8988T (cell line): ENCODE data around the gene GFOD1.
A peak's percentile ranks its signal among the peaks of the same experiment; 100 is the strongest.

ENCODE experiments used
- DNase-seq: peaks from one replicate; pipeline ENCODE4 v3.0.0; 2011

Gene GFOD1

DNA sequence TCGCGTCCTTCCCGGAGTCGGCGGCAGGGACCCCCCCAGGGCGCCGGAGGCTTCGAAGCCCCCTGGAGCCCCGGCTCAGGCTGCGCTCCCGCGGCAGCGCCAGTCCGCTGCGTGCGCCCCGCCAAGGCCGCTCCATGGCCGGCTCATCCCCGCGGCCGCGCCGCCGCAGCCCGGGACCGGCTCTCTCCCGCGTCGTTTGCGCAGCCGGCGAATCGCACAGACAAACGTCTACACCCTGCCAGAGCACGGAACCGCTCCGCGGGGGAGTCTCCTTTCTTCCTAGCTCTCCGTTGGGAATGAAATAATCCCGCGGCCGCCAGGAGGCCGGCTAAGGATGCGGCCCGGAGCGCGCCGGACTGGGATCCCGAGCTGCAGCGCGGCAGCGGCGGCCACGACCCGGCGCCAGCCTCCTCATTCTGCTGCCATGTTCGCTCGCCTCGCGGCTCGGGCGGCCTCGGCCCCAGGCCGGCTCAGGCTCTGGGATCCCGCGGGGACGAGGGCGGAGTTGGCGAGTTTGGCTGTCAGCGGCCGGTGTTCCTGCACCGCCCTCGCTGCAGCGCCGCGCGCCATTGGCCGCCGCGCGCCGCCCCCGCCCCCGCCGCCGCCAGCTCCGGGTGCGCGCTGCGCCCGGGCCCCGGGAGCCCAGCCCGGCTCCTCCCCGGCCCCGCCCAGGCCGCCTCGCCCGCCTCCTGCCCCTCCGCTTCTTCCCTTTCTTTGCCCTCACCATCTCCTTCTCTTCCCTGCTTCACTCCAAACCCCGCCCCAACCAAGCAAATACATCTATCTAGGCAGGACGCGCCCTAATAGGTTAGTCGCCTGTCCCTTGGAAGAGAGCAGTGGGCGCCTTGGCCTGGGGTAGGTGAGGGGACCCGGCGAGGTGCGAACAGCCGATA lies at the start of gene GFOD1:
GFOD1 (minus strand) TSS at position 479 of the 893 bp plus-strand sequence. CDS start 710 bp downstream, outside the sequence.
- DNase-seq = peak; percentile 95

GRCh38 chr6:13536796-13537526 lies 49.6 kb upstream of the GFOD1 start:
- no peak for DNase-seq

DNA sequence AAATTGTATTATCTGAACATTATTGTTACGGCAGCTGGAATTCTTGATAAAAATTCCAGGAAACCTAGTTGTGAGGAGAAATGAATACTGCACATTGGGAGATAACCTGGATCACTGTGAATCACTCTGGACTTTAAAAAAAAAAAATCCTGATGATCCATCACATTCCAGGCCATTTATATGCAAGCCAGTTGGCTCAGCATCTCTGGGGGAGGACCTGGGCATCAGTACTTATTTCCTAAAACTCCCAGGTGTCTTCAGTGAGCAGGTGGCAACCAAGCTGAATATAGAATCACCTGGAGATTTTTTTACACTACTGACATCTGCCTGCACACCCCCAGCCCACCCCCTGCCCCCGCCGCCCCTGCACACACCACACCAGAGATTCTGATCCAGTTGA lies 47.9 kb upstream of the GFOD1 start:
- DNase-seq = no peak

DNA sequence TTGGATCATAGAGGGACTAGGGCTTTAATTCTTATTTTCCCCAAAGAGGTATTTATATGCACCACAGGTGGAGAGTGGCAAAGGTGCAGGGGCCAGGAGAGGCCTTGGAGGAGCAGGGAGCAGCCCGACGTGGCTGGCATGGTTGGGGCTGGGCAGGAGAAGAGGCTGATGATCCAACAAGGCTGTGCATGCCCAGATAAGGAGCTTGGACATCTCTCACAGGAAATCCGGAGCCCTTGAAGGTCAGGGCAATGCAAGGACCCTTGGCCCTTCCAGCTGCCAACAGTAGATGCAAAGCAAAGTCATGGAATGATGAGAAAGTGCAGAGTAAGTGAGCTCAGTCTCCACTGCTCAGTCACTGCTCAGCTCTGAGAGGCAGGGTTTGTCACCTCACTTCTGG lies 47.1 kb upstream of the GFOD1 start:
- no peak for DNase-seq

- no peak for DNase-seq
Observed at GRCh38 chr6:13531956-13532355, 44.6 kb upstream of the GFOD1 start.

DNA sequence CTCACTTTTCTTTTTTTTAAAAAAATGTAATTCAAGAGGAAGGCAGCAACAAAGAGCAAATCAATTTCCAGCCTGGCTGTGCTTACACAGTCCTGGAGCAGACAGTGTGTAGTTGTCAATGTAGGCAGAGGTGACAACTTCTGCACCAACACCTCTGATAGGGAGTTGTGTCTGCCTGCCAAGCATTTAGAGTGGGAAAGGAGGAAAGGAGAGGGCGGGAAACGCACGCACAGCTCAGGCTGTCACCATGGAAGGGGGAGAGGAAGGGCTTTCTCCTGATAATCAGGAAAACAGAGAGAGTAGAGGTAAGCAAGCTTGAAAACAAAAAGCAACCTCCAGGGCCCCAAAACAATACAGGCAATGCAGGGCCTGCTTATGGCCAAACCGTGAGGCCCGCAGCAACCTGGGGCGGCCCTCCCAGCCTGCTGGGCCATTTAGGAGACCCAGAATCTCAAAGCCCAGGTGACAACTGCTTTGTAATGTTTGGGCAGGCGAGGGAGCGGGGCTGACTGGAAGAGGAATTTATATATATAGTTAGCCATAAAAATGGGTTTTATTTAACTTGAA lies 41.5 kb upstream of the GFOD1 start:
- DNase-seq = no peak

GRCh38 chr6:13528232-13528631 lies 40.8 kb upstream of the GFOD1 start:
- no peak for DNase-seq

- DNase-seq = no peak
Observed at GRCh38 chr6:13527671-13528056, 40.3 kb upstream of the GFOD1 start.

GRCh38 chr6:13526727-13527670 lies 39.6 kb upstream of the GFOD1 start:
- DNase-seq = no peak

DNA sequence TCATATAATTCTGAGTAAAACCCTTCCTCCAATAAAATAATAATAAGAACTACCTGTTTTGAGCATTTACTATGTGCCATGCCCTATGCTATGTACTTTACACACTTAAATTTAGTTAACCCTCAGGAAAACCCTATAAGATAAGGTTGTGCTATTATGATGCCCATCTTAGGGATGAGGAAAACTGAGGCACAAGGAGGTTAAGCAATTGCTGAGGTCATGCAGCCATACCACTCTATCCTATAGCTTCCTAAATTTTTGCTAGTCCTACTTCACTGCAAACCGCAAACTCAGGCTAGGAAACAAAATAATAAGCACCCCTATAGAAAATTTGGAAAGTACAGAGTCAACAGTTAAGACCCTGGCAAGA lies 38.9 kb upstream of the GFOD1 start:
- DNase-seq = no peak

GRCh38 chr6:13524801-13525508 lies 37.6 kb upstream of the GFOD1 start:
- DNase-seq = no peak

- DNase-seq = no peak
Observed at GRCh38 chr6:13523826-13524622, 36.6 kb upstream of the GFOD1 start.

- DNase-seq = no peak
Observed at GRCh38 chr6:13522656-13523055, 35.3 kb upstream of the GFOD1 start.

GRCh38 chr6:13519839-13520238 lies 32.4 kb upstream of the GFOD1 start:
- no peak for DNase-seq

GRCh38 chr6:13517116-13517515 lies 29.7 kb upstream of the GFOD1 start:
- DNase-seq = no peak

DNA sequence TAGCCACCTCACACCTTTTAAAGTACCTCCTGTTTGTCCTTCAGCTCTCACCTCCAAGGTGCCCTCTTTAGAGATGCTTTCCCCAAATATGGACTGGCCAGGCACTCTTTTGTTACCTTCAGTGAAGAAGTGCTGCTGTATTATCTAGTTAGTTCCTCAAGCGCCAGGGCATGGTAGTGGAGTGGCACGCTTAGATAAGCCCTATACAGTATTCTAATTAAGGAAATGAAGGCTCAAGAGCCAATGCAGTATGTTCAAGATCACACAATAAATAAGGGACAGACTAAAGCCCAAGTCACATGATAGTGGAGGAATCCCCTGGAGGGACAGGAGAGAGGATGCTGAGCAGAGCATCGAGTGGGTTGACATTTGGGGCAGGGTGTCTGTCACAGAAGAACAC lies 28.5 kb upstream of the GFOD1 start:
- DNase-seq = no peak

DNA sequence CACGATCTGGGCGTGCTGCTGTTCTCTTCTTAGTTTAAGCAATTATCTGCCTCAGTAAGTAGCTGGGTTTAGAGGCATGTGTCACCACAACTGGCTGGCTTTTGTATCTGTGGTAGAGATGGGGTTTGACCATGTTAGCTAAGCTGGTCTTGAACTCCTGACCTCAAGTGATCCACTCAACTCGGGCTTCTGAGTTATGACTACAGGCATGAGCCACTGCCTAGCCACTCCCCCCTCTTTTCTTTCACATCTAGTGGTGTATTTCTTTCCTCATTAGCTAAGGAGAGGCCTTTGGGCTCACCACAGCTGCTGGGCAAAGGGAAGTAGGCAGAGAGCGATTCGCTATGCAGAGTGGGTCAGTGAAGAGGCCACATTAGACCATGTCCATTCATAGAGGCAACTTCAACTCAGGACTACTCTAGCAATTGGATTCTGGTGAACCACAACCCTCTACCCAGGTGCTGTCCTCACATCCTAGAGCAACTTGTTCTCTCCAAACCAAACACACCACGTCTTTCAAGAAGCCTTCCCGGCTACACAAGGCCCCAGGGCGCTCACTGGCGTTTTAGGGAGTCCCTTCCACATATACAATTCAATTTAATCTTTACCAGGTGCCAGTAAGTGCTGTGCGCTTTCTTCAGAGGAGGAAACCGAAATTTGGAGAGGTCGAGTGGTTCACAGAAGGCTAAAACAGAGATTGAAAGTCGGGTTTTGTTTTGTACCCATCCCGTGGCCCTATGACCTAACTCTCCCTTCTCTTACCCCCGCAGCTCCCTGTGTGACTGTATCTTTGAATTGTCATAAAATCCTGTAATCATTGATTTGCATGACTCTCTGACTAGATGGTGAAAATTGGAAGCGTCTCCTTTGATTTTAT lies 26.5 kb upstream of the GFOD1 start:
- no peak for DNase-seq

DNA sequence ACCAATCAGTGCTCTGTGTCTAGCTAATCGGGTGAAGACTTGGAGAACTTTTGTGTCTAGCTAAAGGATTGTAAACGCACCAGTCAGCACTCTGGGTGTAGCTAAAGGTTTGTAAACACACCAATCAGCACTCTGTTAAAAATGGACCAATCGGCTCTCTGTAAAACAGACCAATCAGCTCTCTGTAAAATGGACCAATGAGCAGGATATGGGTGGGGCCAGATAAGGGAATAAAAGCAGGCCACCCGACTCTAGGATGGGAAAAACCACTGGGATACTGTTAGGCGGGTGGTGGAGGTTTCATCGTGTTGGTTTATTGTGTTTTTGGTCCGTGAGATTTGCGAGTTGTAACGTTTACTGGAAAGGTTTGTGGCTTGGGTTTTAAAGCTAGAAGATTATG lies 25.5 kb upstream of the GFOD1 start:
- no peak for DNase-seq

- no peak for DNase-seq
Observed at GRCh38 chr6:13511913-13512717, 24.7 kb upstream of the GFOD1 start.
